Endodermal cell (in vitro differentiated cells): ENCODE measurements around the gene PRDM16. TPM values are rescaled to one million over a fixed set of nuclear protein-coding genes. Genes with fewer than 3 reads are reported as not detected.

Experiments used
- DNase-seq: peaks from one replicate; pipeline ENCODE4 v3.0.0-alpha.2; 2017
- H3K27ac ChIP-seq: 2 replicates; pipeline ENCODE4 v1.5.1; 2013; ENCODE audit warnings: mild to moderate bottlenecking, low read depth, low read length, moderate library complexity
- H3K27me3 ChIP-seq: 2 replicates; pipeline ENCODE4 v1.6.1; 2013; ENCODE audit warnings: mild to moderate bottlenecking, low read length, moderate library complexity; ENCODE audit not compliant: insufficient read depth, control insufficient read depth, poor library complexity, severe bottlenecking
- H3K36me3 ChIP-seq: 2 replicates; pipeline ENCODE4 v1.7.0; 2013; ENCODE audit warnings: mild to moderate bottlenecking, low read length, moderate library complexity; ENCODE audit not compliant: control insufficient read depth, insufficient read depth
- H3K4me1 ChIP-seq: one replicate; pipeline ENCODE4 v1.7.0; 2013; ENCODE audit warnings: low read length; ENCODE audit not compliant: control insufficient read depth, insufficient read depth
- H3K4me3 ChIP-seq: 2 replicates; pipeline ENCODE4 v1.5.1; 2013; ENCODE audit warnings: mild to moderate bottlenecking, low read length, moderate library complexity
- H3K9ac ChIP-seq: 2 replicates; pipeline ENCODE4 v1.6.1; 2013; ENCODE audit warnings: mild to moderate bottlenecking, low read length, moderate library complexity; ENCODE audit not compliant: poor library complexity, severe bottlenecking; ENCODE audit errors: extremely low read depth
- H3K9me3 ChIP-seq: 2 replicates; pipeline ENCODE4 v1.6.1; 2013; ENCODE audit warnings: mild to moderate bottlenecking, low read length, moderate library complexity; ENCODE audit not compliant: control insufficient read depth
- H3K27ac Mint-ChIP-seq: 2 replicates; pipeline ENCODE4 v1.8.0; 2020; ENCODE audit warnings: mixed read lengths
- H3K27me3 Mint-ChIP-seq: 2 replicates; pipeline ENCODE4 v1.8.0; 2021; ENCODE audit warnings: mild to moderate bottlenecking, mixed read lengths; ENCODE audit not compliant: insufficient read depth
- H3K36me3 Mint-ChIP-seq: 2 replicates; pipeline ENCODE4 v1.8.0; 2020; ENCODE audit warnings: low read depth, mixed read lengths
- H3K4me1 Mint-ChIP-seq: 2 replicates; pipeline ENCODE4 v1.8.0; 2020; ENCODE audit warnings: mixed read lengths
- H3K4me3 Mint-ChIP-seq: 2 replicates; pipeline ENCODE4 v1.8.0; 2020; ENCODE audit warnings: mild to moderate bottlenecking, moderate library complexity, mixed read lengths
- H3K9me3 Mint-ChIP-seq: 2 replicates; pipeline ENCODE4 v1.8.0; 2020; ENCODE audit warnings: mild to moderate bottlenecking, mixed read lengths
- CTCF ChIP-seq: fragments of 200-600 bp; sonication (generic); conservative IDR thresholded peaks from 2 replicates; pipeline ENCODE4 v1.5.0; 2021; ENCODE audit warnings: antibody characterized with exemption, mild to moderate bottlenecking
- WGBS, 2 experiments: methylation state at CpG; one replicate each; pipeline versions ENCODE4 v1.1.5 to v1.1.7; 2013; ENCODE audit warnings: missing lambda C conversion rate in 2 of 2, mixed read lengths in 1 of 2; ENCODE audit not compliant: insufficient coverage in 1 of 2, insufficient read length in 1 of 2; 5-methylcytosine and 5-hydroxymethylcytosine counted together
- total RNA-seq, 2 donors: library from RNA; stranded (reverse); fragmentation: NEBNext Ultra II Directional in 1 of 2; extraction: Animal tissue kit (Norgen Biotek cat#: 25700) in 1 of 2; gene quantifications; 2 replicates in 1 of 2; 3 replicates in 1 of 2; pipeline ENCODE4 v1.2.1, GENCODE V29; 2021

PRDM16 gene
- total RNA-seq, 2 donors from 2014 or later = 2.1 to 4.0 TPM

GRCh38 chr1:3022976-3023375 is 46.0 kb upstream of the PRDM16 start:
- Mint-ChIP-seq H3K4me1 (no peaks in the 10 kb centered on the region), H3K36me3 (no peaks in the 10 kb centered on the region), H3K9me3 (peaks cover 56% of the 10 kb centered on the region), H3K4me3 (no peak overlapping the region), H3K27me3 (no peaks in the 10 kb centered on the region), H3K27ac (no peak overlapping the region)
- WGBS, 2 experiments = 88 to 90% methylated on average over 11 to 14 of the region's 14 CpGs
- Histone ChIP-seq H3K9ac (no peak overlapping the region), H3K36me3 (no peaks in the 10 kb centered on the region), H3K27me3 (no peaks in the 10 kb centered on the region), H3K4me1 (no peaks in the 10 kb centered on the region), H3K27ac (no peak overlapping the region), H3K9me3 (peaks cover 13% of the 10 kb centered on the region), H3K4me3 (no peak overlapping the region)
- TF ChIP-seq CTCF = no peak
- no peak for DNase-seq

GRCh38 chr1:3024019-3024418 is 45.0 kb upstream of the PRDM16 start:
- no peaks in the 10 kb centered on the region for H3K36me3 Mint-ChIP-seq
- Histone ChIP-seq H3K9me3 (peaks cover 13% of the 10 kb centered on the region), H3K27ac (no peak overlapping the region), H3K4me3 (no peak overlapping the region), H3K36me3 (no peaks in the 10 kb centered on the region), H3K4me1 (no peaks in the 10 kb centered on the region), H3K27me3 (no peaks in the 10 kb centered on the region), H3K9ac (no peak overlapping the region)
- DNase-seq = no peak
- 64 to 77% methylated on average over 9 of the region's 9 CpGs for WGBS, 2 experiments
- peaks cover 50% of the 10 kb centered on the region for H3K9me3 Mint-ChIP-seq
- TF ChIP-seq CTCF = peak; percentile 38
- H3K27ac Mint-ChIP-seq = no peak overlapping the region
- H3K4me1 Mint-ChIP-seq = no peaks in the 10 kb centered on the region
- no peaks in the 10 kb centered on the region for H3K27me3 Mint-ChIP-seq
- no peak overlapping the region for H3K4me3 Mint-ChIP-seq

GRCh38 chr1:3024588-3024987 is 44.4 kb upstream of the PRDM16 start:
- no peaks in the 10 kb centered on the region for H3K27me3 ChIP-seq
- Mint-ChIP-seq H3K27ac (no peak overlapping the region), H3K9me3 (peaks cover 51% of the 10 kb centered on the region), H3K4me1 (no peaks in the 10 kb centered on the region), H3K4me3 (no peak overlapping the region), H3K36me3 (no peaks in the 10 kb centered on the region), H3K27me3 (no peaks in the 10 kb centered on the region)
- 86 to 87% methylated on average over 5 to 10 of the region's 11 CpGs for WGBS, 2 experiments
- TF ChIP-seq CTCF = no peak
- no peak overlapping the region for H3K9ac ChIP-seq
- DNase-seq = no peak
- no peak overlapping the region for H3K27ac ChIP-seq
- H3K9me3 ChIP-seq = peaks cover 13% of the 10 kb centered on the region
- no peak overlapping the region for H3K4me3 ChIP-seq
- no peaks in the 10 kb centered on the region for H3K4me1 ChIP-seq
- no peaks in the 10 kb centered on the region for H3K36me3 ChIP-seq
